ENCODE results near the gene TEKT2.

Gene TEKT2

DNA sequence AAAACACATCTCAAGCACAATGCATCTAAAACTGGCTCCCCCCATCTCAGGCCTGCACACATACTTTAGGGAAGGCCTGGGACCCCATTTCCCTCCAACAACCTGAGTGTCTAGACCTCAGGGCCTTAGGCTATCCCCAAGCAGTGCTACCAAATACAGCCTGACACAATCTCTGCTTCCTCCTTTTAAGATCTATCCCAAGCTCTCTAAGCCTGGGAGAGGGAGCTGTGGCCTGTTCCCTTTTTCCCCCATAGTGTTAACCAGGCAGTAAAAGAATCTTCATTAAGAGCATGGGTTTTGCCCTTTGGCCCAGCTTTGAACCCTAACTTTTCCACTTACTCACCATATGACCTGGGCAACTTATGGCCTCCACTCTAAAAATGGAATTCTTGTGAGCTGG is 51.9 kb downstream of the TEKT2 start:
- FAIRE-seq, result no peak
- no peak for DNase-seq (ENCODE audit: insufficient read length)
- no peak for TF ChIP-seq TAF1 (IDR thresholded peaks at IDR 0.05; ENCODE audit: borderline replicate concordance, low read depth, low read length)
- no peak for TF ChIP-seq POLR2AphosphoS5 (IDR thresholded peaks at IDR 0.05; ENCODE audit: low read depth, low read length)
- TF ChIP-seq POLR2A (IDR thresholded peaks at IDR 0.05; ENCODE audit: low read depth, low read length), result no peak

DNA sequence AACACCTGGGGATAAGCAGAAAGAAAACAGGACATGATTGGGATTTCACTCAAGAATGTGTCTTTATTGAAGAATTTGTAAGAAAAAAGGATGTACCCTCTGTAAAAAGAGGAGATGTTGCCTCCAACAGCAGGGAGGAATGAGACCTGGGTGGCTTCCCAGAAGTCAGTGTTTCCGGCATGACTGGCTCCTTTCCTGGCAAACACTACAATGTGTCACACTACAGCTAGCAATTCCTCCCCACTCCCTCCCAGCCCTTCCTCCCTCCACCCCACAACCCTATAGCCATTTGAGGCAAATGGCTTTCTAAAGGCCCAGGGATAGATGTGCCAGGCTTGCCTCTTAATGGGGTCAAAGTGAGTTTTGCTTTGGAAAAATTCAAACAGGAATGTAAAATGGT is 52.6 kb downstream of the TEKT2 start:
- TF ChIP-seq TAF1 (IDR thresholded peaks at IDR 0.05; ENCODE audit: borderline replicate concordance, low read depth, low read length) (no peak), POLR2A (IDR thresholded peaks at IDR 0.05; ENCODE audit: low read depth, low read length) (no peak), POLR2AphosphoS5 (IDR thresholded peaks at IDR 0.05; ENCODE audit: low read depth, low read length) (no peak)
- FAIRE-seq (no peak), DNase-seq (ENCODE audit: insufficient read length) (no peak)

GRCh38 chr1:36137226-36137625 is 53.3 kb downstream of the TEKT2 start:
- no peak for TF ChIP-seq TAF1 (IDR thresholded peaks at IDR 0.05; ENCODE audit: borderline replicate concordance, low read depth, low read length)
- TF ChIP-seq POLR2A (IDR thresholded peaks at IDR 0.05; ENCODE audit: low read depth, low read length), result no peak
- no peak for TF ChIP-seq POLR2AphosphoS5 (IDR thresholded peaks at IDR 0.05; ENCODE audit: low read depth, low read length)
- DNase-seq (ENCODE audit: insufficient read length), result no peak
- FAIRE-seq, result no peak

DNA sequence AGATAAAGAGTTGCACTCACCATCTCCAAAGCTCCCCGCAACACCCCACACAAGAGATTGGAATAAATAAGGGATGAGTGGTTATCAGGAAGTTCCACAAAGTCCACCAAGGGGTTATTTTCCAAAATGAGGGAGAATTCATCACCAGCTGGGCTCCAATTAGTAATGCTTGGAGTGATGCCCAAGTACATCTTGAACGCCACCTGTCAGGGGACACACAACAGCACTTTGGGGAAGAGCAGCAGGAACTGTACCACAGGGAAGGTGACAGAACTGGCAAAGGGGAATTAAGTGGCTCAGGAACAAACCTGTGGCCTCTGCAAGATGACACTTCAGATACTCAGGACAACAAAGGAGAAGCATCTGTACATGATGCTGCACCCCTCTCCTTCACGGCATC is 53.9 kb downstream of the TEKT2 start:
- FAIRE-seq (no peak), DNase-seq (ENCODE audit: insufficient read length) (no peak)
- no peak for TF ChIP-seq POLR2AphosphoS5 (IDR thresholded peaks at IDR 0.05; ENCODE audit: low read depth, low read length)
- no peak for TF ChIP-seq TAF1 (IDR thresholded peaks at IDR 0.05; ENCODE audit: borderline replicate concordance, low read depth, low read length)
- no peak for TF ChIP-seq POLR2A (IDR thresholded peaks at IDR 0.05; ENCODE audit: low read depth, low read length)

Measured in GM12892 (cell line).